CD4-positive, alpha-beta T cell (primary cell): ENCODE measurements around the gene COL6A5. TPM values are rescaled to one million over a fixed set of nuclear protein-coding genes. Genes with fewer than 3 reads are reported as not detected.
"Not testable (repeated sequence)": the region's sequence is repeated elsewhere in the genome, so short reads cannot be mapped to it uniquely, and the experiment has no call there.

ENCODE experiments used
- ATAC-seq: fragments of 200-7000 bp; cut with Tn5 transposase; one replicate; pipeline ENCODE4 v1.10.0; 2022; ENCODE audit warnings: mild to moderate bottlenecking; ENCODE audit not compliant: poor library complexity
- CTCF ChIA-PET: fragments of 350-600 bp; sonication (Branson Sonifier 250); formaldehyde crosslinking; loops from one replicate; lab custom pipeline; 2021; ENCODE audit warnings: antibody characterized with exemption, inconsistent platforms; lab: Charles Lee
- POLR2A ChIA-PET: fragments of 350-600 bp; sonication (Branson Sonifier 250); formaldehyde crosslinking; loops from one replicate; lab custom pipeline; 2021; ENCODE audit warnings: antibody characterized with exemption, inconsistent platforms; lab: Charles Lee
- DNase-seq, 14 experiments: peaks; one replicate each; pipeline ENCODE4 v3.0.0-alpha.2; 2013 to 2020; ENCODE audit warnings: mixed read lengths in 2 of 14
- H3K27ac ChIP-seq, 2 donors: one replicate each; pipeline versions ENCODE4 v1.5.1 to v1.7.0; 2013; ENCODE audit warnings: low read length in 2 of 2, low read depth in 1 of 2, mild to moderate bottlenecking in 1 of 2
- H3K27me3 ChIP-seq, 2 experiments: 1 replicate in 1 of 2; 2 replicates in 1 of 2; pipeline versions ENCODE4 v1.6.1 to v1.7.0; 2013; ENCODE audit warnings: low read length in 2 of 2, control low read depth in 1 of 2, mild to moderate bottlenecking in 1 of 2, moderate library complexity in 1 of 2; ENCODE audit not compliant: insufficient read depth in 2 of 2, control insufficient read depth in 1 of 2
- H3K36me3 ChIP-seq: one replicate; pipeline ENCODE4 v1.6.1; 2013; ENCODE audit warnings: low read length, control low read depth; ENCODE audit not compliant: insufficient read depth
- H3K4me1 ChIP-seq: one replicate; pipeline ENCODE4 v1.6.1; 2013; ENCODE audit warnings: low read length, control low read depth; ENCODE audit not compliant: insufficient read depth
- H3K4me3 ChIP-seq: one replicate; pipeline ENCODE4 v1.5.1; 2013; ENCODE audit warnings: mild to moderate bottlenecking, low read length, moderate library complexity
- H3K9me3 ChIP-seq, 2 experiments: 1 replicate in 1 of 2; 2 replicates in 1 of 2; pipeline versions ENCODE4 v1.6.1 to v1.7.0; 2013; ENCODE audit warnings: low read length in 2 of 2, mild to moderate bottlenecking in 2 of 2, control low read depth in 1 of 2, moderate library complexity in 1 of 2; ENCODE audit not compliant: control insufficient read depth in 1 of 2, insufficient read depth in 1 of 2
- H3K27ac Mint-ChIP-seq: one replicate; pipeline ENCODE4 v1.8.0; 2020; ENCODE audit warnings: mixed read lengths
- H3K27me3 Mint-ChIP-seq: one replicate; pipeline ENCODE4 v1.8.0; 2021; ENCODE audit warnings: mixed read lengths
- H3K36me3 Mint-ChIP-seq: one replicate; pipeline ENCODE4 v1.8.0; 2021; ENCODE audit warnings: low read depth, mixed read lengths
- H3K4me1 Mint-ChIP-seq: one replicate; pipeline ENCODE4 v1.8.0; 2021; ENCODE audit warnings: low read depth, mixed read lengths
- H3K4me3 Mint-ChIP-seq: one replicate; pipeline ENCODE4 v1.8.0; 2020; ENCODE audit warnings: mild to moderate bottlenecking, mixed read lengths
- H3K9me3 Mint-ChIP-seq: one replicate; pipeline ENCODE4 v1.8.0; 2020; ENCODE audit warnings: mixed read lengths
- CTCF ChIP-seq: fragments of 200-600 bp; IDR thresholded peaks from one replicate; pipeline ENCODE4 v1.8.0; 2022; ENCODE audit warnings: antibody characterized with exemption, mild to moderate bottlenecking
- intact Hi-C, 2 experiments: fragments of 100-400 bp; cut with DNase I in 1 of 2; cut with micrococcal nuclease in 1 of 2; formaldehyde crosslinking; loops; one replicate each; pipeline versions ENCODE4 v1.15.1 to v1.9.0; 2023 to 2025; cut with DNase I, micrococcal nuclease
- total RNA-seq, 174 experiments: library from RNA in 2 of 174; stranded (reverse) in 2 of 174; gene quantifications; one replicate each; pipeline ENCODE4 v1.2.3 and lab custom pipeline; 2021 to 2026

COL6A5 gene
- total RNA-seq, 2 experiments from 2014 or later: not detected

- ATAC-seq, H3K27ac Mint-ChIP-seq, H3K27ac ChIP-seq, H3K9me3 ChIP-seq, POLR2A ChIA-PET, H3K4me3 ChIP-seq, intact Hi-C loops, H3K36me3 ChIP-seq, DNase-seq, H3K36me3 Mint-ChIP-seq, H3K4me1 Mint-ChIP-seq, H3K4me3 Mint-ChIP-seq, H3K4me1 ChIP-seq, H3K9me3 Mint-ChIP-seq, H3K27me3 ChIP-seq, CTCF ChIA-PET: not testable (repeated sequence)
- peaks cover 20% of the 10 kb centered on the region for H3K27me3 Mint-ChIP-seq
Measured at GRCh38 chr3:130448155-130448554, 102.7 kb downstream of the COL6A5 start.

- Histone ChIP-seq H3K9me3 (no peaks in the 10 kb centered on the region), H3K4me3 (no peak overlapping the region), H3K27me3 (no peaks in the 10 kb centered on the region), H3K4me1 (no peaks in the 10 kb centered on the region), H3K27ac (no peak overlapping the region), H3K36me3 (no peaks in the 10 kb centered on the region)
- DNase-seq (no peak), ATAC-seq (no peak)
- intact Hi-C loops: no loop called here
- peaks cover 11% of the 10 kb centered on the region for H3K27me3 Mint-ChIP-seq
- TF ChIP-seq CTCF: no peak
- ChIA-PET CTCF (no interaction called here), POLR2A (no interaction called here)
- no peak overlapping the region for H3K4me3 Mint-ChIP-seq
- no peak overlapping the region for H3K27ac Mint-ChIP-seq
- no peaks in the 10 kb centered on the region for H3K4me1 Mint-ChIP-seq
- no peaks in the 10 kb centered on the region for H3K36me3 Mint-ChIP-seq
- H3K9me3 Mint-ChIP-seq: peaks cover 4% of the 10 kb centered on the region
Measured at GRCh38 chr3:130456540-130456939, 111.1 kb downstream of the COL6A5 start.

GRCh38 chr3:130457671-130458070 is 112.2 kb downstream of the COL6A5 start:
- Mint-ChIP-seq H3K9me3 (peaks cover 2% of the 10 kb centered on the region), H3K4me3 (no peak overlapping the region), H3K36me3 (no peaks in the 10 kb centered on the region), H3K27ac (no peak overlapping the region), H3K4me1 (no peaks in the 10 kb centered on the region), H3K27me3 (peaks cover 12% of the 10 kb centered on the region)
- POLR2A ChIA-PET: no interaction called here
- no peak for TF ChIP-seq CTCF
- H3K4me1 ChIP-seq: no peaks in the 10 kb centered on the region
- no peak overlapping the region for H3K27ac ChIP-seq
- CTCF ChIA-PET: no interaction called here
- no peaks in the 10 kb centered on the region for H3K9me3 ChIP-seq
- H3K36me3 ChIP-seq: no peaks in the 10 kb centered on the region
- ATAC-seq (no peak), DNase-seq (no peak)
- intact Hi-C loops: no loop called here
- H3K4me3 ChIP-seq: no peak overlapping the region
- H3K27me3 ChIP-seq: peaks cover 0 to 6% of the 10 kb centered on the region in 2 experiments

- ChIA-PET CTCF (no interaction called here), POLR2A (no interaction called here)
- Histone ChIP-seq H3K4me1 (no peaks in the 10 kb centered on the region), H3K9me3 (no peaks in the 10 kb centered on the region), H3K27ac (no peak overlapping the region), H3K27me3 (peaks cover 0 to 18% of the 10 kb centered on the region in 2 experiments), H3K36me3 (no peaks in the 10 kb centered on the region), H3K4me3 (no peak overlapping the region)
- no peaks in the 10 kb centered on the region for H3K36me3 Mint-ChIP-seq
- no peak for DNase-seq
- ATAC-seq: no peak
- H3K4me3 Mint-ChIP-seq: no peak overlapping the region
- H3K27ac Mint-ChIP-seq: no peak overlapping the region
- H3K27me3 Mint-ChIP-seq: peaks cover 30% of the 10 kb centered on the region
- H3K4me1 Mint-ChIP-seq: no peaks in the 10 kb centered on the region
- TF ChIP-seq CTCF: no peak
- intact Hi-C loops: no loop called here
- no peaks in the 10 kb centered on the region for H3K9me3 Mint-ChIP-seq
Measured at GRCh38 chr3:130459944-130460343, 114.5 kb downstream of the COL6A5 start.
